Skeletal muscle tissue (tissue), 4 donors: ENCODE data around the gene RABGEF1. TPM values are rescaled to one million over a fixed set of nuclear protein-coding genes. Genes with fewer than 3 reads are reported as not detected.
"Not testable (repeated sequence)": the region's sequence is repeated elsewhere in the genome, so short reads cannot be mapped to it uniquely, and the experiment has no call there.

Experiments
- H3K27ac ChIP-seq: one replicate; pipeline ENCODE4 v1.7.0; 2013; ENCODE audit warnings: mild to moderate bottlenecking, low read depth, low read length, inconsistent platforms
- H3K27me3 ChIP-seq, 3 donors: one replicate each; pipeline ENCODE4 v1.7.0; 2013; ENCODE audit warnings: low read length in 3 of 3; ENCODE audit not compliant: control insufficient read depth in 3 of 3, insufficient read depth in 3 of 3
- H3K36me3 ChIP-seq, 3 donors: one replicate each; pipeline ENCODE4 v1.7.0; 2013; ENCODE audit warnings: low read length in 3 of 3; ENCODE audit not compliant: control insufficient read depth in 3 of 3, insufficient read depth in 3 of 3
- H3K4me1 ChIP-seq, 3 donors: one replicate each; pipeline ENCODE4 v1.7.0; 2013; ENCODE audit warnings: low read length in 3 of 3, mild to moderate bottlenecking in 3 of 3; ENCODE audit not compliant: control insufficient read depth in 3 of 3, insufficient read depth in 3 of 3
- H3K4me3 ChIP-seq, 3 donors: one replicate each; pipeline ENCODE4 v1.7.0; 2013; ENCODE audit warnings: low read length in 3 of 3
- H3K9ac ChIP-seq, 3 donors: one replicate each; pipeline ENCODE4 v1.7.0; 2013; ENCODE audit warnings: low read length in 3 of 3, mild to moderate bottlenecking in 3 of 3, moderate library complexity in 2 of 3, low read depth in 1 of 3
- H3K9me3 ChIP-seq, 3 donors: one replicate each; pipeline ENCODE4 v1.7.0; 2013; ENCODE audit warnings: low read length in 3 of 3; ENCODE audit not compliant: control insufficient read depth in 3 of 3
- total RNA-seq: library from RNA; depleted of rRNA; stranded (reverse); fragments of >200 nt; gene quantifications from one replicate; pipeline ENCODE4 v1.2.3, GENCODE V29; 2014
- donor health status: Osteomylitis.

The RABGEF1 gene
- total RNA-seq, 1 donor from 2014 or later: 30.8 TPM

GRCh38 chr7:66816658-66817057, 76.1 kb downstream of the RABGEF1 start:
- H3K4me3 ChIP-seq, H3K9me3 ChIP-seq, H3K27ac ChIP-seq, H3K27me3 ChIP-seq, H3K9ac ChIP-seq, H3K36me3 ChIP-seq, H3K4me1 ChIP-seq: not testable (repeated sequence)

GRCh38 chr7:66817208-66817795, 76.8 kb downstream of the RABGEF1 start:
- H3K9me3 ChIP-seq, H3K4me1 ChIP-seq, H3K36me3 ChIP-seq, H3K4me3 ChIP-seq, H3K27me3 ChIP-seq: not testable (repeated sequence)
- Histone ChIP-seq H3K9ac (peak overlapping the region in 1 of 3 donors; percentile 40), H3K27ac (peak overlapping the region; percentile 44)

- H3K4me1 ChIP-seq, H3K4me3 ChIP-seq, H3K9ac ChIP-seq, H3K9me3 ChIP-seq, H3K27ac ChIP-seq, H3K27me3 ChIP-seq, H3K36me3 ChIP-seq: not testable (repeated sequence)
These were observed 77.4 kb downstream of the RABGEF1 start for GRCh38 chr7:66817956-66818355.

GRCh38 chr7:66824041-66824440, 83.5 kb downstream of the RABGEF1 start:
- no peaks in the 10 kb centered on the region for H3K4me1 ChIP-seq
- no peaks in the 10 kb centered on the region for H3K9me3 ChIP-seq
- no peak overlapping the region for H3K9ac ChIP-seq
- no peak overlapping the region for H3K27ac ChIP-seq
- no peaks in the 10 kb centered on the region for H3K36me3 ChIP-seq
- no peak overlapping the region for H3K4me3 ChIP-seq
- no peaks in the 10 kb centered on the region for H3K27me3 ChIP-seq

- not testable (repeated sequence) for H3K27me3 ChIP-seq, H3K36me3 ChIP-seq, H3K9ac ChIP-seq, H3K27ac ChIP-seq, H3K4me1 ChIP-seq, H3K9me3 ChIP-seq, H3K4me3 ChIP-seq
These were observed 85.0 kb downstream of the RABGEF1 start for GRCh38 chr7:66825538-66825937.

- H3K9me3 ChIP-seq: no peaks in the 10 kb centered on the region
- H3K9ac ChIP-seq: no peak overlapping the region
- no peak overlapping the region for H3K4me3 ChIP-seq
- H3K4me1 ChIP-seq: no peaks in the 10 kb centered on the region
- H3K27ac ChIP-seq: no peak overlapping the region
- no peaks in the 10 kb centered on the region for H3K36me3 ChIP-seq
- H3K27me3 ChIP-seq: no peaks in the 10 kb centered on the region
These were observed 86.1 kb downstream of the RABGEF1 start for GRCh38 chr7:66826649-66827048.

GRCh38 chr7:66830976-66831375, 90.4 kb downstream of the RABGEF1 start:
- not testable (repeated sequence) for H3K36me3 ChIP-seq, H3K9ac ChIP-seq, H3K4me3 ChIP-seq, H3K27me3 ChIP-seq, H3K9me3 ChIP-seq, H3K4me1 ChIP-seq, H3K27ac ChIP-seq

GRCh38 chr7:66832531-66833351, 92.2 kb downstream of the RABGEF1 start:
- Histone ChIP-seq H3K9ac (no peak overlapping the region), H3K4me1 (no peaks in the 10 kb centered on the region), H3K27me3 (no peaks in the 10 kb centered on the region), H3K27ac (no peak overlapping the region), H3K9me3 (no peaks in the 10 kb centered on the region), H3K4me3 (no peak overlapping the region), H3K36me3 (no peaks in the 10 kb centered on the region)

GRCh38 chr7:66837007-66837406, 96.5 kb downstream of the RABGEF1 start:
- H3K4me1 ChIP-seq: no peaks in the 10 kb centered on the region
- no peaks in the 10 kb centered on the region for H3K9me3 ChIP-seq
- no peaks in the 10 kb centered on the region for H3K27me3 ChIP-seq
- no peak overlapping the region for H3K4me3 ChIP-seq
- H3K36me3 ChIP-seq: no peaks in the 10 kb centered on the region
- H3K9ac ChIP-seq: no peak overlapping the region
- no peak overlapping the region for H3K27ac ChIP-seq

GRCh38 chr7:66837661-66838060, 97.1 kb downstream of the RABGEF1 start:
- Histone ChIP-seq H3K4me3 (no peak overlapping the region), H3K36me3 (no peaks in the 10 kb centered on the region), H3K4me1 (no peaks in the 10 kb centered on the region), H3K9ac (no peak overlapping the region), H3K9me3 (no peaks in the 10 kb centered on the region), H3K27ac (no peak overlapping the region), H3K27me3 (no peaks in the 10 kb centered on the region)
